GM13977 (cell line): ENCODE data around the gene EVC.

Source experiments
- DNase-seq: peaks from one replicate; pipeline ENCODE4 v3.0.0; 2012; ENCODE audit warnings: low spot score
- CTCF ChIP-seq: IDR thresholded peaks from 2 replicates; pipeline ENCODE4 v1.5.1; 2012; ENCODE audit warnings: mild to moderate bottlenecking, control low read depth; ENCODE audit not compliant: insufficient read depth; ENCODE audit errors: extremely low read depth, missing control alignments
- in situ Hi-C: fragments of 300-500 bp; cut with MboI; formaldehyde crosslinking; loops from one replicate; pipeline ENCODE4 v1.12.0; 2022; ENCODE audit warnings: low sequenced_read_pairs, low pct_unique_long_range_greater_than_20kb, mixed read lengths, inconsistent platforms; ENCODE audit not compliant: unreplicated experiment

The EVC gene

GRCh38 chr4:5693871-5694270 is 17.1 kb upstream of the EVC start:
- in situ Hi-C loops = no loop called here
- no peak for TF ChIP-seq CTCF
- no peak for DNase-seq

GRCh38 chr4:5696341-5696740 is 14.7 kb upstream of the EVC start:
- in situ Hi-C loops = no loop called here
- no peak for TF ChIP-seq CTCF
- DNase-seq = no peak

GRCh38 chr4:5700459-5700858 is 10.5 kb upstream of the EVC start:
- TF ChIP-seq CTCF = no peak
- no peak for DNase-seq
- in situ Hi-C loops = no loop called here

- TF ChIP-seq CTCF = no peak
- in situ Hi-C loops = no loop called here
- no peak for DNase-seq
These were observed 9.0 kb upstream of the EVC start for GRCh38 chr4:5701971-5702370.

- in situ Hi-C loops = no loop called here
- DNase-seq = no peak
- TF ChIP-seq CTCF = no peak
These were observed 7.2 kb upstream of the EVC start for GRCh38 chr4:5703831-5704230.

GRCh38 chr4:5704276-5704675 is 6.7 kb upstream of the EVC start:
- TF ChIP-seq CTCF = no peak
- in situ Hi-C loops = no loop called here
- no peak for DNase-seq
